ENCODE data around the gene SLC35F2.

SLC35F2 gene

DNA sequence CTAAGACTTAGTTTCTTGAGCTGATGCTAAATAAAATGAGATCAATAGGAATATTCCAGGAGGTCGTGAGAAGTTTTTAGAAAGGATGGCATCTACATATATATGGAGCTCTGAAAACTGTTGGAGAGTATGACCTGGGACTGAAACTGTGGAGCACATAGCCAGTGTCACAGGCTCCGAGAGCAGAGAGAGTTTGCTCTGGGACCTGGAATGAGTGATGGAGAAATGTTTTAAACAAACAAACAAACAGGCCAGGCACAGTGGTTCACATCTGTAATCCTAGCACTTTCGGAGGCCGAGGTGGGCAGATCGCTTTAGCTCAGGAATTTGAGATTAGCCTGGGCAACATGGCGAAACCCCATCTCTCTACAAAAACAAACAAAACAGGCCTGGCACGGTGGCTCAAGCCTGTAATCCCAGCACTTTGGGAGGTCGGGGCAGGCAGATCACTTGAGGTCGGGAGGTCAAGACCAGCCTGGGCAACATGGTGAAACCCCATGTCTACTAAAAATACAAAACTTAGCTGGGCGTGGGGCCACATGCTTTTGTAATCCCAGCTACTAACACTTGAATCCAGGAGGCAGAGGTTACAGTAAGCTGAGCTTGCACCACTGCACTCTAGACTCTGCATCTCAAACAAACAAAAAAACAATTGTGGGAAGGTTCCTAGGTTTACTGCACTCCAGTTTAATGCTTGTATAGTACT is 67.1 kb downstream of the SLC35F2 start:
- Histone ChIP-seq H3K9me3 (ENCODE audit: control insufficient read depth, insufficient read depth, low read length) (no peaks in the 10 kb centered on the region), H3K4me1 (ENCODE audit: control insufficient read depth, insufficient read depth, low read length) (no peaks in the 10 kb centered on the region), H3K4me3 (ENCODE audit: low read length) (no peak overlapping the region), H3K27ac (ENCODE audit: low read length) (no peak overlapping the region), H3K36me3 (ENCODE audit: control insufficient read depth, insufficient read depth, low read length) (no peaks in the 10 kb centered on the region), H3K27me3 (ENCODE audit: control insufficient read depth, insufficient read depth, low read length) (no peaks in the 10 kb centered on the region)
- WGBS (ENCODE audit: insufficient coverage, insufficient read length) = no CpG with 5 or more reads among the region's 10 CpGs
- no peak for DNase-seq (ENCODE audit: low read depth, low spot score)

DNA sequence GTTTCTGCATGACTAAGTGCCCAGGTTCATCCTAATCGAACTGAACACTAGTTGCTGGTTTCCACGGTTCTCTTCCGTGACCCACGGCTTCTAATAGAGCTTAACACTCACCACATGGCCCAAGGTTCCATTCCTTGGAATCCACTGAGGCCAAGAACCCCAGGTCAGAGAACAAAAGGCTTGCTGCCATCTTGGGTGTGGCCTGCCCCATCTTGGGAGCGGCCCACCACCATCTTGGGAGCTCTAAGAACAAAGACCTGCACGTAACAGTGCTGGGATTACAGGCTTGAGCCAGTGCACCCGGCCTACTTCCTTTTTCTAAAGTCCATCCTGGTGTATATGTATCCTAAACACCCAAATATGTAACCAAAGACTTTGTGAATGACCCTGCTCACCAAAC is 68.8 kb downstream of the SLC35F2 start:
- no peak overlapping the region for H3K4me3 ChIP-seq (ENCODE audit: low read length)
- no peaks in the 10 kb centered on the region for H3K9me3 ChIP-seq (ENCODE audit: control insufficient read depth, insufficient read depth, low read length)
- H3K27me3 ChIP-seq (ENCODE audit: control insufficient read depth, insufficient read depth, low read length) = no peaks in the 10 kb centered on the region
- whole genome bisulfite sequencing (ENCODE audit: insufficient coverage, insufficient read length) = no CpG with 5 or more reads among the region's 7 CpGs
- H3K4me1 ChIP-seq (ENCODE audit: control insufficient read depth, insufficient read depth, low read length) = no peaks in the 10 kb centered on the region
- DNase-seq (ENCODE audit: low read depth, low spot score) = no peak
- no peak overlapping the region for H3K27ac ChIP-seq (ENCODE audit: low read length)
- no peaks in the 10 kb centered on the region for H3K36me3 ChIP-seq (ENCODE audit: control insufficient read depth, insufficient read depth, low read length)

GRCh38 chr11:107787733-107788132 is 70.9 kb downstream of the SLC35F2 start:
- WGBS (ENCODE audit: insufficient coverage, insufficient read length) = no CpG with 5 or more reads among the region's 5 CpGs
- H3K36me3 ChIP-seq (ENCODE audit: control insufficient read depth, insufficient read depth, low read length) = no peaks in the 10 kb centered on the region
- no peak overlapping the region for H3K27ac ChIP-seq (ENCODE audit: low read length)
- H3K9me3 ChIP-seq (ENCODE audit: control insufficient read depth, insufficient read depth, low read length) = no peaks in the 10 kb centered on the region
- no peak overlapping the region for H3K4me3 ChIP-seq (ENCODE audit: low read length)
- no peaks in the 10 kb centered on the region for H3K27me3 ChIP-seq (ENCODE audit: control insufficient read depth, insufficient read depth, low read length)
- H3K4me1 ChIP-seq (ENCODE audit: control insufficient read depth, insufficient read depth, low read length) = no peaks in the 10 kb centered on the region
- DNase-seq (ENCODE audit: low read depth, low spot score) = no peak

GRCh38 chr11:107785401-107785800 is 73.2 kb downstream of the SLC35F2 start:
- no peak for DNase-seq (ENCODE audit: low read depth, low spot score)
- H3K4me1 ChIP-seq (ENCODE audit: control insufficient read depth, insufficient read depth, low read length) = no peaks in the 10 kb centered on the region
- H3K4me3 ChIP-seq (ENCODE audit: low read length) = no peak overlapping the region
- H3K27ac ChIP-seq (ENCODE audit: low read length) = no peak overlapping the region
- WGBS (ENCODE audit: insufficient coverage, insufficient read length) = no CpG with 5 or more reads among the region's 5 CpGs
- no peaks in the 10 kb centered on the region for H3K9me3 ChIP-seq (ENCODE audit: control insufficient read depth, insufficient read depth, low read length)
- no peaks in the 10 kb centered on the region for H3K27me3 ChIP-seq (ENCODE audit: control insufficient read depth, insufficient read depth, low read length)
- H3K36me3 ChIP-seq (ENCODE audit: control insufficient read depth, insufficient read depth, low read length) = no peaks in the 10 kb centered on the region

DNA sequence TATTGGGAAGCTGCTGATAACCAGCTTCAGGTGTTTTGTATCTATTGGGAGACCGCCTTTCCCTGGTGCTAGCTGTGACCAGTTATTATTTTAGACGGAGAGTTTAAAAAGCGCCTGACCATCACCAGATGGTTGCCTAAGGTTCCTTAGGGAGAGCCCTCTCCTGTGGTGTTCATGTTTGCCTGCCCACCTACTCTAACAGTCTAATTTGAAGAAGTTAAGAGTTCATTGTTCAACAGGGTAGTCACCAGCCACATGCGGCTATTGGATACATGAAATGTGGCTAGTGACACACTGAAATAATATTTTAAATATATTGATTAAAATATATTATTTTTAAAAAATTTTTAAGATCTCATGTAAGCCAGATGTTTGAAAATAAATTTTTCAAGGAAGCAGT is 75.5 kb downstream of the SLC35F2 start:
- WGBS (ENCODE audit: insufficient coverage, insufficient read length) = no CpG with 5 or more reads among the region's 4 CpGs
- Histone ChIP-seq H3K27ac (ENCODE audit: low read length) (no peak overlapping the region), H3K36me3 (ENCODE audit: control insufficient read depth, insufficient read depth, low read length) (no peaks in the 10 kb centered on the region), H3K27me3 (ENCODE audit: control insufficient read depth, insufficient read depth, low read length) (no peaks in the 10 kb centered on the region), H3K4me3 (ENCODE audit: low read length) (no peak overlapping the region), H3K4me1 (ENCODE audit: control insufficient read depth, insufficient read depth, low read length) (no peaks in the 10 kb centered on the region), H3K9me3 (ENCODE audit: control insufficient read depth, insufficient read depth, low read length) (no peaks in the 10 kb centered on the region)
- DNase-seq (ENCODE audit: low read depth, low spot score) = no peak

DNA sequence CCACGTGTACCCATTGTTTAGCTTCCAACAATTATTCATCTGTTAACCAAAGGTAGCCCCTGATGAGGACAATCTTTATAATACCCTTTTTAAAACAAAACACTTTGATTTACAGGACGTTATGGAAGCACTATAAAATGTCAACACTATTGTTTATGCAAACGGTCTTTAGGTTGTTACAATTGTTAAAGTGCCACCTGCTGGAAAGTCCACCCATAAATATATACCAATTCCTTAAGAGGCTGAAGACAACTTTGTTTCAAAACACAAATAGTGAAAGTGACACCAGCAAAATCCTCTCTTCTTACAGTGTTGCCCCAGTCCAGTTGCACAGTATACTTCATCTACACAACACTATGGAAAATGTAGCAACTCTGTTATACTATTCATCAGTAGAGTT is 77.8 kb downstream of the SLC35F2 start:
- WGBS (ENCODE audit: insufficient coverage, insufficient read length) = no CpG with 5 or more reads among the region's 3 CpGs
- no peak for DNase-seq (ENCODE audit: low read depth, low spot score)
- no peaks in the 10 kb centered on the region for H3K36me3 ChIP-seq (ENCODE audit: control insufficient read depth, insufficient read depth, low read length)
- H3K4me1 ChIP-seq (ENCODE audit: control insufficient read depth, insufficient read depth, low read length) = no peaks in the 10 kb centered on the region
- H3K4me3 ChIP-seq (ENCODE audit: low read length) = no peak overlapping the region
- H3K27me3 ChIP-seq (ENCODE audit: control insufficient read depth, insufficient read depth, low read length) = no peaks in the 10 kb centered on the region
- no peak overlapping the region for H3K27ac ChIP-seq (ENCODE audit: low read length)
- H3K9me3 ChIP-seq (ENCODE audit: control insufficient read depth, insufficient read depth, low read length) = no peaks in the 10 kb centered on the region

DNA sequence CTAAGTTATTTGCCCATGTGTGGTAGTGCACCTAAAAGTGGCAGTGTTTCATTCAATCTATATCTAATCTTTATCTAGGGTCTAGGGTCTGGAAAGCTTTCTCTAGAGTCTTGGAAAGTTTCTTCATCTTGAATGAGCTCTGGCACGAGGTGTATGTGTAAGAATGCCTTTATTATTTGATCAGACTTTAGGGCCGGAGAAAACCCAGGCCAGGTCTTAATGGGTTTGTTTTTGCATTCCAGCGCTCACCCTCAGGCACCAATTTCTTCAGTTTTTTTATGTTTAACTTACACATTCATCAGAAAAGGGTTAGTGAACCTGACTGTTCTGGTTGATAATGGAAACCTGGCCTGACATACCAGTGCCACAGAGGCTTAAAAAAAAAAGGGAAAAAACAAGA is 78.5 kb downstream of the SLC35F2 start:
- Histone ChIP-seq H3K4me1 (ENCODE audit: control insufficient read depth, insufficient read depth, low read length) (no peaks in the 10 kb centered on the region), H3K9me3 (ENCODE audit: control insufficient read depth, insufficient read depth, low read length) (no peaks in the 10 kb centered on the region), H3K4me3 (ENCODE audit: low read length) (no peak overlapping the region), H3K27ac (ENCODE audit: low read length) (no peak overlapping the region), H3K27me3 (ENCODE audit: control insufficient read depth, insufficient read depth, low read length) (no peaks in the 10 kb centered on the region), H3K36me3 (ENCODE audit: control insufficient read depth, insufficient read depth, low read length) (no peaks in the 10 kb centered on the region)
- WGBS (ENCODE audit: insufficient coverage, insufficient read length) = no CpG with 5 or more reads among the region's 3 CpGs
- no peak for DNase-seq (ENCODE audit: low read depth, low spot score)

DNA sequence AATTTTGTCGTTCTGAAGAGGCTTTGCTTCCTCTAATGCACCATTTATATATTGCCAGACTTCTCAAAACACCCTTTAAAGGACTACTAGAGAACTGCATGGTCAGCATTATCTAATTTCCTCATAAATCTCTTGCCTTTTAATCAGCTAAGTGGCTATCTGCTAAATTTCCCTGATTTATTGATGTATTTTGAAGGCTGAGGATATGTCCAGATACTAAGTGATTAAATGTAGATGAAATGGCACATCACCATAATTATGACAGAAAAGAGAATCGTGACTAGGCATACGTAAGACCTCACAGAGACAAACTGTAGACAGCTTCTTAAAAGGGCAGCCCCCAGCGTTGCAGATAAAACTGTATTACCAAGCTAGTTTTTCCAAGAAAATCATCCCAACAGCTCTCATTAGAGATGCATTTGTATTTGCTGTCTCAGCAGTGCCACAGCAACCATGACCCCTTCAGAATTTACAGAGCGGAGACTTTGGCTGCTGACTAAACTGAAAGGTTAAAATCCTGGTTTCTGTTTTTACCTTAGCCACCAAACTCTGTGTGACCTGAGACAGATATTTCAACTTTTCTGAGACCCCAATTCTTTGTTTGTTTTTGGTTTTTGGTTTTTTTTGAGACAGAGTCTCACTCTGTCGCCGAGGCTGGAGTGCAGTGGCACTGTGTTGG is 79.6 kb downstream of the SLC35F2 start:
- no peaks in the 10 kb centered on the region for H3K4me1 ChIP-seq (ENCODE audit: control insufficient read depth, insufficient read depth, low read length)
- no CpG with 5 or more reads among the region's 7 CpGs for WGBS (ENCODE audit: insufficient coverage, insufficient read length)

DNA sequence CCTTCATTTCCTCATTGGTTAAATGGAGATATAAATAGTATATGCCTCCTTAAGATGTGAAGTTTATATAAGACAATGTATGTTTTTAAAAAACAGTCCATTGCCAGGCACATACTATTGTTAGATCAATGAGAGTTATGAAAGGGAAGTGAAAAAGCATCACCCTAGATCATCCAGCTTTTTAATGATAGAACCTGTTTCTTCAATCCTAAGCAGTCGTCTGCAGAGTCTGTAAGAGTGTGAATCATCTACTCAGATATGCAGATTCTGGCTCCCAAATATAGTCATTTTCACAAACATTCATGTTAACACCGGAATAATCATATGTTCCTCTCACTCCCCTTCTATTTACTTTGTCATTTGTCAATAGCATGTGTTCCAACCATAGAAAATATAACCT is 81.5 kb downstream of the SLC35F2 start:
- no CpG with 5 or more reads among the region's 2 CpGs for WGBS (ENCODE audit: insufficient coverage, insufficient read length)
- no peak for DNase-seq (ENCODE audit: low read depth, low spot score)
- no peaks in the 10 kb centered on the region for H3K4me1 ChIP-seq (ENCODE audit: control insufficient read depth, insufficient read depth, low read length)

More for the DNA sequence above, 79.6 kb downstream of the SLC35F2 start:
- H3K36me3 ChIP-seq (ENCODE audit: control insufficient read depth, insufficient read depth, low read length) = no peaks in the 10 kb centered on the region
- no peak for DNase-seq (ENCODE audit: low read depth, low spot score)
- H3K27me3 ChIP-seq (ENCODE audit: control insufficient read depth, insufficient read depth, low read length) = no peaks in the 10 kb centered on the region
- no peaks in the 10 kb centered on the region for H3K9me3 ChIP-seq (ENCODE audit: control insufficient read depth, insufficient read depth, low read length)
- no peak overlapping the region for H3K4me3 ChIP-seq (ENCODE audit: low read length)
- H3K27ac ChIP-seq (ENCODE audit: low read length) = no peak overlapping the region

GRCh38 chr11:107776062-107776461 is 82.5 kb downstream of the SLC35F2 start:
- no CpG with 5 or more reads among the region's 6 CpGs for WGBS (ENCODE audit: insufficient coverage, insufficient read length)
- no peak for DNase-seq (ENCODE audit: low read depth, low spot score)
- H3K36me3 ChIP-seq (ENCODE audit: control insufficient read depth, insufficient read depth, low read length) = no peaks in the 10 kb centered on the region
- H3K9me3 ChIP-seq (ENCODE audit: control insufficient read depth, insufficient read depth, low read length) = no peaks in the 10 kb centered on the region
- H3K4me3 ChIP-seq (ENCODE audit: low read length) = no peak overlapping the region
- H3K27me3 ChIP-seq (ENCODE audit: control insufficient read depth, insufficient read depth, low read length) = no peaks in the 10 kb centered on the region
- H3K4me1 ChIP-seq (ENCODE audit: control insufficient read depth, insufficient read depth, low read length) = no peaks in the 10 kb centered on the region
- H3K27ac ChIP-seq (ENCODE audit: low read length) = no peak overlapping the region

More for the DNA sequence above, 81.5 kb downstream of the SLC35F2 start:
- H3K36me3 ChIP-seq (ENCODE audit: control insufficient read depth, insufficient read depth, low read length) = no peaks in the 10 kb centered on the region
- no peaks in the 10 kb centered on the region for H3K9me3 ChIP-seq (ENCODE audit: control insufficient read depth, insufficient read depth, low read length)
- no peaks in the 10 kb centered on the region for H3K27me3 ChIP-seq (ENCODE audit: control insufficient read depth, insufficient read depth, low read length)
- no peak overlapping the region for H3K4me3 ChIP-seq (ENCODE audit: low read length)
- H3K27ac ChIP-seq (ENCODE audit: low read length) = no peak overlapping the region

DNA sequence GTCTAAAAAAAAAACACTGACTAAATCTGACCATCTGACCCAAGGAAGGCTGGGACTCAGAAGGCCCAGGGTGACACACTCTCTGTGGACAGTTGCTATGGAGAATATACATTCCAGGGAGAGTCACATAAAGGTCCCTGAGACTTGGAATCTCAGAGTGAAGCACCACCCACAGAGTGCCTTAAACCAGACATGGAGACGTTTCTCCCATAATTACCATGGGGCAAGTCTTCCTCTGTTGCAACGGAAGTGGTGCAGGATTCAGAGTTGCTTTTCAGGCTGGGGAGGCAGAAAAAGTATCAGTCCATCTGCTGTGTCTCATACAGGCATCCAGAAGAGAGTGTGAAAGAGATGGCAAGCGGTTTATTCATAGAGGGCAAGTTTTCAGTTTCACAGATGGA is 88.0 kb downstream of the SLC35F2 start:
- H3K27me3 ChIP-seq (ENCODE audit: control insufficient read depth, insufficient read depth, low read length) = no peaks in the 10 kb centered on the region
- DNase-seq (ENCODE audit: low read depth, low spot score) = no peak
- H3K27ac ChIP-seq (ENCODE audit: low read length) = no peak overlapping the region
- WGBS (ENCODE audit: insufficient coverage, insufficient read length) = no CpG with 5 or more reads among the region's 3 CpGs
- no peaks in the 10 kb centered on the region for H3K9me3 ChIP-seq (ENCODE audit: control insufficient read depth, insufficient read depth, low read length)
- H3K4me3 ChIP-seq (ENCODE audit: low read length) = no peak overlapping the region
- no peaks in the 10 kb centered on the region; the same call in 1 of the 2 replicates for H3K4me1 ChIP-seq (ENCODE audit: control insufficient read depth, insufficient read depth, low read length)
- H3K36me3 ChIP-seq (ENCODE audit: control insufficient read depth, insufficient read depth, low read length) = no peaks in the 10 kb centered on the region
